NCI-H446 treated with DMSO at 0.1 percent for 48 hours (cell line): ENCODE measurements around the gene CDK4.

Experiments used
- DNase-seq: peaks from one replicate; lab custom pipeline; 2025; lab: John Stamatoyannopoulos, UW

CDK4 gene

DNA sequence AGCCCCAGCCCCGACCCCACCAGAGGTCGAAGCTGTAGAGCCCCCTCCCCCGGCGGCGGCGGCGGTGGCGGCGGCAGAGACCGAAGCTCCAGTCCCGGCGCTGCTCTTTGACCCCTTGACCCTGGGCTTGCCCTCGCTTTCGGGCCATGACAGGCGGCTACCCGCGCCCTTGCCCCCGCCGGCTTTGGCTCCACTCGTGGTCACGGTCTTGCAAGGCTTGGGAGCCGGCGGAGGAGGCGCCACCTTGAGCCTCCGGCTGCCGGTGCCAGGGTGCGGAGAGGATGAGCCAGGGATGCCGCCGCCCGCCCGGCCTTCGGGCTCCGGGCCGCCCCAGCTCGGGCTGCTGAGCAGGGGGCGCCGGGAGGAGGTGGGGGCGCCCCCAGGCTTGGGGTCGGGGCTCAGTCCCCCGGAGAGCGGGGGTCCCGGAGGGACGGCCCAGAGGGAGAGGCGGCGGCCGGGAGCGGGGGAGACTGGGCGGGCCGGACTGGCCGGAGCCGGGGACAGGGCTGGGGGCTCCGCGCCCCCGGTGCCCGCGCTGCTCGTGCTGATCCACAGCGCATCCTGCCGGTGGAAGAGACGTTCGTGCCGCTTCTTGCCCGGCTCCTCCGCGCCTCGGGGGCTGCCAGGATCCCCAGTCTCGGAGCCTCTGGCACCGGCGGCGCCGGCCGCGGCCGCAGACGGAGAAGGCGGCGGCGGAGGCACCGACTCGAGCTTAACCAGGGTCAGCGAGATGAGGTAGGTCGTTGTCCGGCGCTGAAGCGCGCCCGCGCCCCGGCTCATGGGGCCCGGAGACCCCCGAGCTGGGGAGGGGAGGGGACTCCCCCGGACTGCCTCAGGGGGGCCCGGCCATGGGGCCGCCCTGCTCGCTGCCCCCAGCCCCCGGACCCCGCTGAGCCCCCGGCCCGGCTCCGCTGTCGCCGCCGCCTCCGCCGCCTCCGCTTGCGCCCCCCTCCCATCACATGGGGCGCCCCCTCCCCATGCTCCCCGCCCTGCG, 14.3 kb downstream of the CDK4 start:
- DNase-seq = no peak

DNA sequence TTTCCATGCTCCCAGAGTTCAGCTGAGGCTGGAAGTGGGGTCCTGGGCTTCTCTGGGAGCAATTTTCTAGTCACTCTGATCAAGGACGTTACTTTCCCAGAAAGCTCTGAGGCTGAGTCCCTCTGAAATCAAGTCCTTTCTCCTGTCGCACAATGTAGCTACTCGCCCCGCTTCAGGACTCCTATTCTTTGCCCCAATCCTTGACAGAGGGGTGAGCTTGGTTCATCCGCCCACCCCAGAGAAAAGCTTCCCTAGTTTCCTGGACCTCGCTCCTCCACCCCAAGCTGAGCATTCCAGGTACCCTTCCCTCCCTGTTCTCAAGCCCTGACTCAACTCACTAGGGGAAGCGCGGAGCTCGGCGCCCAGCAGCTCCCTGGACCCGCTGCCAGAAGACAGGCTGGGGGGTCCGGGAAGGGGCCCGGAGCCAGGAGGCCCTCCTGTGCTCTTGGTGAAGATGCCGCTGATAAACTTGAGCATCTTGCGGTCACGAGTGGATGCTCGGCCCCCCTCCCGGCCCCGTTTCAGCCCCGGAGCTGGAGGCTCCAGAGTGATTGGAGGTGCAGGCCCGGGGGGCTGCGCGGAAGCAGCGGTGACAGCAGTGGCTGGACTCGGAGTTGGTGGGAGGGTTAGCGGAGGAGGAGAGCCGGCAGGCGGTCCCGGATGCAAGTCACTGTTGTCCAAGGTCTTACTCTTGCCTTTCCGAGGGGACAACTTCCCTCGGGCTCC, 15.2 kb downstream of the CDK4 start:
- DNase-seq = no peak

DNA sequence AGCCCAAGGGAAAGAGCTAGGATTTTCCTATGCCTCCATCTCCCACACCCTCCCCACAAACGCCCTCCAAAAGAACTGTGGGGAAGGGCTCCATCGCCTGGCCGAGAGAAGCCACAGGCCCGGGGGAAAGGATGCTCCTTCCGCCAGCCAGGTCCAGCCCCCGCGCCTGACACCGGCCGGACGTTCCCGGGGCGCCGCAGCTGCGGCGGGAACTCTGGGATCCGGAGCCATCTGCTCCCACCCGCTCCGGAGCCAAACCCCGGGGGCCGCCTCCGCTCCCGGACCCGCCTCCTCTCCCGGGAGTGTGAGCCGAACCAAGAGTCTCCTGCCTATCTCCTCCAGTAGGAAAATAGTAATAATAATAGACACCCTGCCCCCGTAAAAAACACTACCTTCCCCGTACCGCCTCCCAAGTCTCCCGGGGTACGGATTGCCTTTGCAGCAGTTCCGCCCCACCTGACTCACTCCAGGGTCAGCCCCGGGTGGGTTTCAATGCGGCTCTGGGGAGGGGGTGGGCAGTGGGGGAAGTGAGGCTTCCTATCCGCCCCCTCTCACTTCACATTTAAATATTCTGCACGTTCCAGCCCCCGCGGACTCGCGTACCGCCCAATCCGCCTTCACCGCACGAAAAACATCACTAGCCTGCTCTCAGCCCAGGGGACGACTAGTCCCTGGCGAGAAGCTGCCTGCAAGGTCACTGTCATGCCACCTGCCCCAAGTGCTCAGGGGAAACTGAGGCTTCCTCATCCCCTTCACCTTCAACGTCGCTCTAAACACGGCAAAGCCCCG, 16.0 kb downstream of the CDK4 start:
- no peak for DNase-seq

DNA sequence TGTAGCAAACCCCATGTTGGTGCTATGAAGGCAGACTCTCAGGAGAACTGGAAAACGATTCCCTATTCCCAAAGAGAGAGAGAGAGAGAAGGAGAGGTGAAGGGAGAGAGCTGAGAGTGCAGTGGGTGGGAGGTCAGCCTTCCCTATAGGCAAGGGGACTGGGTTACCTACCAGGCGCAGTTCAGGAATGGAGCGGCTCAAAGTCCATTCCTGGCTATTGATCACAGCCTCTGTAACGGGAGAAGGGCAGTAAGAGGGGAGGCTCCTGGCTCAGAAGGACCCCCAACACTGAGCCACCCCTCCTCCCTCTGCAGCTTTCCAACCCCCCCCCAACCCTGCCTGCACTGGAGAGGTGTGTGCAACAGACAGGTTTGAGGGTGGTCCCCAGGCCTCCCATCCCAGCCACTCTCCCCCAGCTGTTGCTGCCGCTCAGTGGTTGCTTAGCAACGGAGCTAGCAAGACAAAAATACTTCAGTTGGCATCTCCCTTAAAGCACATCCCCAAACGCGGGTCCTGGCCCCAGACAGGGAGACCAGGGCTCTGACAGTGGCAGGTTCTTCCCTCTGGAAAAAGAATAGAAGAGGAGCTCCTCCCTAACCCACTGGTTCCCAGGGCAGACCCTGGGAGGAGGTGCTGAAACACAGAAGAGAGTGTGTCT, 16.8 kb downstream of the CDK4 start:
- no peak for DNase-seq

DNA sequence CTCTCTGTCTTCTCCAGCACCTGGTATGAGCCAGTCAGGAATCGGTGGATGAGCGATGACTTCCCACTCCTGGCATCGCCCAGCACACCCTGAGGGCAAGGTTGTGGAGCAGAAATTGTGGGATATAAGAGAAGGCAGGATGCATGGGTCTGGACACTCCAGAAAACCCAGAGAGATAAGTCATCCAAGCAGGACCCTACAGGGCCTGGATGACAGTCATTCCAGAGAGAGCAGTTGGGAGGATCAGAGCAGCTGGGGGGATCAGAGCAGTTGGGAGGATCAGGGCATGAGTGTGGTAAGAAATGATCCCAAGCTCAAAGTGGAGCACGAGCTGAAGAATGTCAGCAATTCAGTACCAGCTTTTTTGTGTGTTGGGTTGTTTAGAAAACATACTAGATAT, 17.5 kb downstream of the CDK4 start:
- DNase-seq = no peak

DNA sequence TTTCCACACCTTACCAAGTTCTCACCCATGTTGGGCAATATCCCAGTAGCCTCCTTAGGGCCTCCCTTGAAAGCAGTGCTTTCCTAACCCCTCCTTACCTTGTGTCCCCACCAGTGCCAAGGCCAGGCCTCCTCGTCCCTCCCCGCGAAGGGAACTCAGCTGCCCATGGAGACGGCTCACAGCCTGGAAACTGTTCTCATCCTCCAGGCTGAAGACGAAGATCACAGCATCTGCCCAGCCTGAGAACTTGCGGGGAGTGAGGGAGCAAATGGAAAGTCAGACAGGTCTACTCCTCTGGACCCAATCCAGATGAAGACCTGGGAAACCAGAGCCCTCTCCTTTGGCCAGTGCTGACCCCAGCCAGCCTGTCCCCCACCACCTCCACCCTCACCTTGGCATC, 18.2 kb downstream of the CDK4 start:
- DNase-seq = no peak

DNA sequence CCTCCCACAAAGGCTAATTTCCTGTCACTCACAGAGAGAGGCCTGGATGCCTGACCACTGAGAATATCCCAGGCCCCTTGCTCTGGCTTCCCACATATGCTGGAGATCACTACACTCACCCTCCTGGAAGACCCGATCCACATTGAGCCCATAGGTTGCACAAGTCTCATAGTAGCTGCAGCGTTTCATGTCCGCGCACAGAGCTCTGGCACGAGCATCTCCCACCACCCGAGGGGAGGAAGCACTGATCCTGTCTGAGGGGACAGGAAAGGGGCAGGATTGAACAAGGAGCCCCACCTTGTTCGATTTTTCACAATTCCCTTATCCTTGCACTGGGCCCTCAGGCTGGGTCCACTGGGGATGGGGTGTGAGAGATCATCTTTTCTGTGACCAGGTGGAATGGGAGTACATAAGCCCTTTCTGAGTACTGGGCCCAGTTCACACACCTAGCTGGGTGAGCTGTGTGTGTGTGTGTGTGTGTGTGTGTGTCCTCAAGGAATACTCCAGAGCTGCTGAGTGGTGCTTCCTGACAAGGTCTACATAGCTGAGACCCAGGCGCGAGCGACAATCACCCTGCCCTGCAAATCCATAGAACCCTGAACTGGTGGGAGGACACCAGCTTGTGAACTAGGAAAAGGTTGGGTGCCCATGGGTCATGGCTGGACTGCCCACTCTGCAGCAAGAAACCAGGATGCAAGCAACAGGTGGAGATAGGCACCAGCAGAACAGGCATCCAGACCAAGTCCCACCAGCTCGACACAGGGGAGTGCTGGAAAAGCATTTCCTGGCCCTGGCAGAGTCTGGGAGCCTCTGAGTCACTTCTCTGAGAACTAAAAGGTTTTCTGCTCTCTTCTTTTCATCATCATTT, 19.1 kb downstream of the CDK4 start:
- DNase-seq = no peak

DNA sequence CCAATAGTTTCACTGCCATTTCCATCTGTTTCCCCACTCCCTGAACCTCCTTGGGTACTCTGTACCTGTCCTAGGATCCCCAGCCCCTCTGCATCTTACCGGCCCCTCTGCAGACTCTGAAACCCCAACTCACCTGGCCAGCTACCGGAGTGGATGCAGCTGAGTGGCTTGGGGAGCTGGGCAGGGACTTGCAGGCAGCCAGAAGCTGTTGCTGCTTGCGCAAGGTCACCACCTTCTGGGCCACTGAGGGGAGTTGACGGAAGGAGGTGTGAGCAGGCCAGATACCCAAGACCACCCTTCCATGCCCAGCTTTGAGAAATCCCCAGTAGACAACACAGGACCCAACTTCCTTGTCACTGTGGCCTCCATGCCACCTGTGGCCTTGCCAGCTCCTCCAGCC, 19.8 kb downstream of the CDK4 start:
- DNase-seq = no peak

DNA sequence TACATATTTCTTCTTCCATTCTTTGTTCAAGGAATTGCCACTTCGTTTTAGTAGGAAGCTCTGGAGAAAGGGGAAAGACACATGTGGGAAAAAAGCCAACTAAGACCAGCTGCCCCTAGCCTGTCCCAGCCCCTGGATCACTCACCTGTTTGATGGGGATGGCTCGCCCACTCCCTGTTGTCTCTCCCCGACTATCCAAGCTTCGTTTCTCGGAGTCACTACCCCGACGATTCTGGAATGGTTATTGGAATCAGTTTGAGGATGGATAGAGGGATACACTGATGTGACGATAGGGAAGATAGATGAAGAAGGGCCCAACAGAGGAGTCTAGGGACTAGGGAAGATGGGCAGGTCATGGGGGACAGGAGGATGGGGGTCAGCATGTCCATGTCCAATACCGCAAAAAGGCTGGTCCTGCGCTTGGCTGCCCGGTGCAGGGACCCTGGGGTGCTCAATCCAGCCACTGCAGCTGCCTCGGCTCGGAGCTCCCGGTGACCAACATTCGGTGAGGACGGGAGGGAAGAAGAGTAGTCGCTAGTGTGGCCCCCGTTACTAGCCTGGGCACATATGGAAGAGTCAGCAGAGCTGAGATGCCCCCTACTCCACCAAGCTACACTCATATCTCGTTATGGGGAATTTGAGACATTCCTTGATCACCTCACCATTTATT, 20.6 kb downstream of the CDK4 start:
- no peak for DNase-seq

DNA sequence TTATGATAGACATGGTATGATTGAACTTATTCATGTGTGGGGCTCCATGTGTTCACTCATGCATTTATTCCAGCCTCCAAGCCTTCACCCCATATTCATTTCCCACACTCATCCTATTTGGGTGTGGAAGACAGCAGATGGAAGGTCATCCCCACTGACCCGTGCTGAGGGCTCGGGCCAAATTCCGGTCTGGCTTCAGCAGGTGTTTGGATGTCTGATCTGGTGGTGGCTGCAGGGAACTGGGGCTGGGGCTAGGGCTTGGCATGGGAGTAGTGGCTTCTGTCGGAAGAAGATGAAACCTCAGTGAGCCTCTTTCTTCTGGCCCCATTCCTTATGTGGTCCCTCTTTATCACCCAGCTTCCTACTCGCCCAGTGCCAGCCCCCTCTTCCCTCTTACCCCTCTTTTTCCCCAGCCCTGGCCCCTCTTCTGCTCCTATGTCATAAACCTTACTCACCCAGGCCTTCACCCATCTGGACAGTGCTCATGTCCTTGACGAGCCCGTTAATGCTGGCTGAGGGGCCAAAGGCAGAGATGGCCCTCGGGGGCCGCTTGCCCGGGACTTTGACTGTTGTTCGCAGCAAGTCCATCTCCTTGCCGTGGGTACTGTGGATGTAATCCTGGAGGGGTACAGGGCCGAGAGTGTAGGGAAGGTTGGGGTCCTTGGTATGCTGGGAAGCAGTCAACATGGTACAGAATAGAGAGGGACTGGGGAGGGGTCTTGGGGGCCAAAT, 21.6 kb downstream of the CDK4 start:
- DNase-seq = no peak

DNA sequence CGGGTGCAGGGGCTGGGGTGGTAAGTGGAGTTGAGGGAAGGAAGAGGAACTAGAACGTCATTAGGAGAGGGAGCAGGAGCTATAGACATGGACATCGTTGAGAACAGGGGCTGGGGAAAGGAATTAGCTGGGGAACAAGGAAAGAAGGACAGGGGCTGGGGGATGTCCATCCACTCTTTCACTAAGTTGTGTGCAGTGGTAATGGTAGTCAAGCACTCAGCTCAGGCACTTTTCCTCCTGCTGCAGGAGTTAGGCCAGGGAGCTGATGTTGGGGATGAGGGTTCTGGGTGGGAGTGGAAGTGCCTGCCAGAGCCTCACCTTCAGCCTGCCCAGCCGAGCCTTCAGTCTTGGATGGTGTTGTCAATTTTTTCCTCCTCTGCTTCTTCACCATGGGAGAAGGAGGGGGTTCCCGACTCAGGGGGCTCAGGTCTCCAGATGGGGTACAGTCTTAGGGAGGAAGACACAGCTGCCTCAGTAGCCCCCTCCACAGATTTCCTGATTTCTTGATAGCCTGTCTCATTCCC, 22.7 kb downstream of the CDK4 start:
- DNase-seq = no peak

DNA sequence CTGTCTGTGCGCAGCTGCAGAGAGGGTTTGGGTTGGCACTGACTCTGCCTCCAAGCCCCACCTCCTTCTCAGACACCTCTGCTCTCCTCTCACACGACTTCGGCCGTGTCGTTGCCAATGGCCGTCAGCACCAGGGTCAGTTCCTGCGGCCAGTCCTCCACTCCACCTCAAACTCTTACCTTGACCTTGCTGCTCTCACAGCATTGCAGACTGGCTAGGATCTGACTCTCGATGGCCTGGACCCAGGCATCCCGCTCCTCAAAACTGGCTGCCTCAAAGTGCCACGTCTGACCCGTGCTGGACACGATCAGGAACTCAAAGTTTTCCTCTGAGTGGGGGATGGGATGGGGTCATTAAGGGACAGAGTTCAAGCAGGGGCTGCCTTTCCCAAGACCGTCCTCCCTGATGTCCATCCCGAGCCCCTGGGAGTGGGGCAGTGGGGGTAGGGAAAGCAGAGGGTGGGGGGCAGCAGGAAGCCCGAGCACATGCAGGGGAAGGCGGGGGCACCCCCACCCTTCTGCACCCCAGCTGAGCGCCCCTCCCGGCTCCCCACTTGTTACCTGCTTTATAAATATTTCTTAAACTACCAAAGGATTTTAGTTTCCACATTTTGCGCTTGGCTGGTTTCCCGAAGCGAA, 24.2 kb downstream of the CDK4 start:
- no peak for DNase-seq

DNA sequence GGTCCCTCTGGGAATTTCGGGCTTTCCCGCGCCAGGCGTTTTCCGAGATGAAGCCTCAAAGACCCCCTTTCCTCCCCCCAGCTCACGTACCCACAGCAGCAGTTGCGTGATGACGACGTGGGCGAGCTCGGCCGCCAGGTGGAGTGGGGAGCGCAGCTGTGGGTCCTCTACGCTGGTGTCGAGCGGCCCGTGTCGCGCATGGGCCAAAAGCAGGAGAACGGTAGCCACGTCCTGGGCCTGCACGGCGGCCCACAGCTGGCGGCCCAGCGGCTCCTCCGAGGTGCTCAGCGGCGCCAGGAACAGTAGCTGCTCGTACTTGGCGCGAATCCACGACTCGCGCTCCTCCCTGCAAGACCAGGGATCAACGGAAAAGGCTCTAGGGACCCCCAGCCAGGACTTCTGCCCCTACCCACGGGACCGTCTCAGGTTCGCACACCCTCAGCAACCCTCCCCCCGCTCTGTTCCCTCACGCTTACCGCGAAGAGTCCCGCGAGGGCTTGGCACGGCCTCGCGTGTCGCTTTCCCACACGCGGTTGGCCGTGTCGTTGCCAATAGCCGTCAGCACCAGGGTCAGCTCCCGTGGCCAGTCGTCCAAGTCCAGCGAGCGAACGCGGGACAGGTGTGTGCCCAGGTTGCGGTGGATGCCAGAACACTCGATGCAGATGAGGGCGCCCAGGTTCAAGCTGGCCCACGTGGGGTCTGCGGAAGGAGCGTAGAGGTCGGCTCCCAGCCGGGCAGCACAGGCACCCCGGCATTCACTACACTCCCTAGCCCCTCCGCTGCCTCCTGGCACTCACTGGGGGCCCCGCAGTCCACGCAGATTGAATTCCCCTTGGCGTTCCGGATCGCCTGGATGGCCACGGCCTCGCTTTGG, 25.0 kb downstream of the CDK4 start:
- DNase-seq = no peak

DNA sequence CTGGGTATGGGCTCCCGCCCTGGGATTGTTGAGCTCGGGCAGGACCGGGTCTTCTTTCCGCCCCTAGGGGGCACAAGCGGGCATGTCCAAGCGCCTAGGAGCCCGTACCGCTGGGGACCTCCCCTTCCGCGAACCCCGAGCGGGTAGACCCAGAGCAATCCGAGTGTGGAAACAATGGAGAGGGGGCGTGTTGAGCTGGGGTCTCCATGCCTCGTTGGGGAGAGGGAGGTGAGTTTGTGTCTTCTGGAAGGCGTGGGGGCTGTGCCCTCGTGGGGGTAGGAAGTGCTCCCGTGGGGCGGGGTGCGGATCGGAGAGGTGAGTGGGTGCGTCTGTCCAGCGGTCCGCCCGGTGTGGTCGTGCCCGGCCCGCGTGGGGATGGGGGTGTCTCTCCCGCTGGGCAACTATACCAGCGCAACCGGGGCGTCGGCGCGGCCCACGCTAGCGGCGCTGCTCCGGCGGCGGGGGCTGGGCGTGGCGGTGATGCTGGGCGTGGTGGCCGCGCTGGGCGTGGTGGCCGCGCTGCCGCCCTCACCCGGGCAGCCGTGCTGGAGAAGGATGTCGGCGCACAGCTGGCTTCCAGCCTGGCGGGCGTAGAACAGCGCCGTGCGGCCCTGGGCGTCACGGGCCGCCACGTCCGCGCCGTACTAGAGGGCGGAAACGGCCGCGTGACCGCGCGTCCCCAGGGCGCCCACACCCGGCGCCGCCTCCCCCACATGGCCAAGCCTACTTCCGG, 25.8 kb downstream of the CDK4 start:
- peak; percentile 69 for DNase-seq

DNA sequence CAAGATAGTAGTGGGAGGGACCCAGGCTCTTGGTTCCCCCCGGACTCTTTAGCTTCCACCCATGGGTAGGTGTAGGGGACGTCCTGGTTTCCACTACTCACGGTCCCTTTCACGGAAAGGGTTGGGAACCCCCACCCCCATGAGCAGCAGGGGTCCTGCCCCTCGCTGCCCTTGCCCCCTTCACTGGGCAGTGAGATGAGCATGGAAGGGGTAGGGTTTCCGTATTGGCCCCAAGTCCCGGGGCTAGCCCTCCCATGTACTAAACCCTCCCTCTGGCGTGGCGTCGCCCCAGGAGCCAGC, 26.3 kb downstream of the CDK4 start:
- DNase-seq = no peak

DNA sequence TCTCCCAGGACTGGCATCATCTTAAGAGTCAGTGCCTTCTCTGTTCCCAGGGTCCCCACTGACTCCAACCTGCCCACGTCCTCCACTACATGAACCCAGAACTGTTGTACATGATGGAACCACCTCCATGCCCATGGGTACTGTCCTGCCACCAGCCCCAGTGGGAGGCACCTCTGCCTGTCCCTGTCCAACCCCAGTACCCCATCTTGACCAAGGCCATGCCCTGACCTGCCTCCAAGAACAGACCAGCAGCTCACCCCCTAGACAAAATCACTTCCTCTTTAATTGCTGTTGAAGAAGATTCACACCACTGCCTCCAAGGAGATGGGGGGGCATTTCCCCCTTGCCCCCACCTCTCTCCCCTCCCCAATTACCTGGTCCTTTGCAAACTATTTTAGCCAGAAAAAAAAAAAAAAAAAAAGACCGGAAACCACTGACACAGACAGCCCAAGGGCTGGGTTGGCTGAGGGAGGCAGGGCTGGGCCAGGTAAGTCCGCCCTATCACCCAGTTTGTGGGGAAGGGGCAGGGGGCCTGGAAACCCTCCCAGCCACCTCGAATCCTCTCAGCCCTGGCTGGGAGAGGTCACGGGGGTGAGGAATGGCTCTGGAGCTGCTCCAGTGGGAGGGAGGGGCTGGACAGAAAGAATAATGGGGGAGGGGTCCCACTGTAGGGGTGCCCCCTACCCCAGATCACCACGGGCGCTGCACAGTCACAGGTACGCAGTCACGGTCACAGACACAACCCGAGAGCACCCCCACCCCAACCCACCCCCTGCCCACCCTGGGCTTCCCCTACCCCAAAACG, 27.0 kb downstream of the CDK4 start:
- DNase-seq = no peak
